GM18907 (cell line): ENCODE data around the gene CALHM5.
A peak's percentile ranks its signal among the peaks of the same experiment; 100 is the strongest.

Source experiments
- ATAC-seq: cut with Tn5 transposase; IDR thresholded peaks from one replicate; pipeline ENCODE4 v1.9.1; 2021; ENCODE audit warnings: mild to moderate bottlenecking, moderate library complexity; ENCODE audit not compliant: unreplicated experiment

Gene CALHM5

DNA sequence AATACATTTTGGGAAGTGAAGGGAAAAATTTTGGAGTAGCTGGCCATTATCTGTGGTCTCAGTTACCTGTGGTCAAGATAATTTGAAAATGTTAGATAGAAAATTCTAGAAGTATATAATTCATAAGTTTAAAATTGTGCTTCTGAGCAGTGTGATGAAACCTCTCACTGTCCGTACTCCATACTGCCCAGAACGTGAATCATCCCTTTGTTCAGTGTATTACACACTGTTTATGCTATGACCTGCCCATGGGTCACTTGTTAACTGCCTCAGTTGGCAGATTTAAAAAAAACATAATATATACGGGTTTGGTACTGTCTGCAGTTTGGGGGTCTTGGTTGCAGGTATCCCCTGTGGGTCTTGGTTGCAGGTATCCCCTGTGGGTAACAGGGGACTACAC, 4.1 kb upstream of the CALHM5 start:
- ATAC-seq = no peak

DNA sequence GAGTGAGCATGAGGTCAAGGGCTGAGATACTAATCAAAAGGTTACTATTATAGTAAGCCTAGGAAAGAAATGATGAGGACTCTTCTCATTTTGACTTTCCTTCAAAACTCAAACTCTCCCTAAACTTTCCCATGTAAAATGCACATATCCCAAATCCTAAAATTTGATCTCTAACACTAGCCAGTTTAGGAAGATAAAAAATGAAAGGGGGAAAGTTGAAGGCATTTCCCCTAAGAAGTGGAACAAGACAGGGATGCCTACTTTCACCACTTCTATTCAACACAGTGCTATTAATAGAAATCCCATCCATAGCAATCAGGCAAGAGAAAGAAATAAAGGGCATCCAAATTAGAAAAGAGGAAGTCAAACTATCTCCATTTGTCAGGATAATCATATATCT, 2.9 kb upstream of the CALHM5 start:
- no peak for ATAC-seq

DNA sequence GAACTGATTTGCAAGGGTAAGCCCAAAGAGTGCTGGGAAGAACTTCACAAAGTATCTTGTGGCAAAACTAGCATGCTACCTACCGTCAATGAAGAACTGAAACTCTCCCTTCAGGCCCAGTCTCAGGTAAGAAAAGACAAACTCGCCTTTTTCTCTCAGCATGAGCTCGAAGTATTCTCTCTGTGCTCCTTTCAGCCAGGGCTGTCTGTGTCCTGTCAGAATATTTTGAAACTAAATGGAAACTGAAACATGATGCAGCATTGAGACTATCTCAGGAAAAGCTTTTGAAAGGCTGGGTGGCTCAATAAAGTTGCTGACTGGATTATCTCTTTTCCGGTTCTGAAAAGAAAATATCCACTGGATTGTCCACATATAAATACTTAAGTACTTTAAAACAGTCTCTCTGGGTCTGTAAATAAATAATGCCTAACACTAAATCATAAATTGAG, 696 bp downstream of the CALHM5 start:
- ATAC-seq = peak; percentile 70

DNA sequence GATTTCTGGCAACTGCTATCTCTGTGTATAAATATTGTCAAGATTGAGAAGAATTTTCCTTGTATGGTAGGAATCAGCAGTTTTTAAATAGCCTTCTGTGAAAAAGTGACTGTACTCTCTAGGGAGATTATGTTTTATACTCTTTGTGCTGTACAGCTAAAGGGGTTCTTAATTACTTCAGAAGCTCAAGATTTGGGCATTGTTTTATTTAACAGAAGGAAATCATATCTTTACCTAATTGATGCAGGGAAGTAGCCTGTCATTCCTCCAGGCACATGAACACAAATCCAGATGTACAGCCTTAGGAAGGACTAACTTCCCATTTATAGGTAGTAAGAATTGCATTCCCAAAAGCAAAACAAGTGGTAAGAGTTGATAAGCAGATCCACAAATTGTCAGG, 1.3 kb downstream of the CALHM5 start:
- no peak for ATAC-seq

DNA sequence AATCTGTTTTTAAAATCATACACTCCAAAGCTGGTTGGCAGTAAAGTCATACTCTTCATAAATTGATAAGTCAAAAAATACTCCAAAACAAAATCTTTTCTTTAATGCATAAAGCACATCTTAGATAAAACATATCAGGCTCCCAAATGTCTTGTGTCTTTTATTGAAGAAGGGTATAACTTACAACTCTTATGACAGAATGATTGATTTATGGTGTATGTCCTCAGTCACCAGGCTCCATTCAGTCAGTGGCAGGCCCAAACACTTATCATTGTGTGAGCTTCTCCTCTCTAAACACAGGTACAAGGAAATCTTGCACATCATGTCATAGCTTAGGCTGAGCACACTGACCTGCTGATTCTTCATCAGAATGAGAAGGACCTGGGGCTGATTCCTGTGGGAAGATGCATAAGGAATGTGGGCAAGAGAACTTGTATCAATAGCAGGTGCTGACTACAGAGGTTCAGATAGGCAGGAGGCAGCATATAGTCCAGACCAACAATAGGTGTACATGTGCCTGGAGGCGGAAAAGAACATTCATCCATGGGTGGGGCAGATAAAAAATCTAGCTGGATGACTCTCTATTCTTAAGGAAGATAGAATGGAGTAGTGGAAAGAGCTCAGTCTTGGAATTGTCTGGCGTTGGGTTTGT, 1.9 kb downstream of the CALHM5 start:
- ATAC-seq = no peak

DNA sequence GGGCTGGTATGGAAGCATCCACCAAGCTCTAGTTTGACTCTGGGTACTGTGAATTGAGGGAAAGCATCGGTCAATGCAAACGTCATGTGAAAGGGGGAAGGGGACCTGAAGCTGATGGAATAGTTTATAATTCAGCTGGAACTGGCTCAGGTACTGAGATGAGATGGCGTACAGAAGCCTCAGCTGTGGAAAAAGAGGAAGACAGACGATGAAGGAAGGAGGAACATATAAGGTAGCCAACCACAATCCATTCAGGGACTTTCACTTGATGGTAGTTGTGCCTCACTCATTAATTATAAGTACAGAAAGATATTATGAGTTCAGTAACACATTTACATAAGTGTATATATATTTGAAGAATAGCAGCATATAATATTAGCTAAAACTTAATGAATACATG, 2.7 kb downstream of the CALHM5 start:
- ATAC-seq = no peak

DNA sequence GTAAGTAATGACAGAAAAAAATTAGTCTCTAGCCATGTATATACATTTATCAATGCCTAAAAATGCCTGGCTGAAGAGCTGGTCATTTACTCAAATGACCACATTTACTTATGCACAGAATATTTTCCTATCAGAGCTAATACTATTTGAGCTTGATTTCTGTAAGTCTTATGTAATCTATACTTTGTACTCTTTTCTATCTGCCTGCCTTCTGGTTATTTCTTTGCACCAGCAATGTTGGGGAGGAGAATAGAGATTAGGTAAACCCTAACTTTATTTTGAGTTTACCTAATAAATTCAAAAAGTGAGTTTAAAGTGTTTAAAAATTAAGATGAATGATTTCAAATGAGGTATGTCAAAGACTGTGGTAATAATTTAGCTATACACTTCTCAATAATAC, 3.7 kb downstream of the CALHM5 start:
- no peak for ATAC-seq

DNA sequence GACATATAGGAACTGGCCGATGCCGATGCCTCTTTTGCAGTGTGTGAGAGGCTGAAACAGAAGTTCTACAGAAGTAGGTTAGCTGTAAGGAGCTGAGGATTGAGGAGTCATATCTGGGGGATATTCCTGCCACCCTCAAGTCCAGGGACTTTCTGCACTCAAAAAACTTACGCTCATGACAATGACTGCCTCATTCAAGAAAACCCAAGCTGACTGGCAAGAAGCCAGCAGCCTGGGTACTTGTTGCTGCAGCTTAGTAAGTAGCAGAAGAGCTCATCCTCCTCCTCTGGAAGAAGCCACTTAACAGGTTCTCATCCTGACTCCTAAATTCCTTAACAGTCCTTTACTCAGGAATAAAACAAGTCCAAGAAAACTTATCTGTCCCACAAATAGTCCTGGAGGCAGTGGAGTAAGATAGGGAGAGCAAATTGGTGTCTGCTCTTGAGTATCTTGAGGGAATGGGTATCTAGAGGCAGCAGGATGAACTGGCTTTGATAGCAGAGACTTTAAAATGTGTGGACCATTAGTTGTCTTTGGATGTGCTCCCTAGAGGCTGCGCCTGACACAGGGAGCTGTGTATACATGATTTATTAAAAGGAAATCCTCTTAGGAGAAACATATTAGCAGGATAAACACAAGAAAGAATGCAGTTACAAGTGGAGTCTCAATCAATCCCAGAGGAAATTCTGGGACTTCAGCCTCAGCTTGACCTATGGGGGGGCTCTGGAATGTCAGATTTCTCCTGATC, 7.4 kb downstream of the CALHM5 start:
- ATAC-seq = no peak

DNA sequence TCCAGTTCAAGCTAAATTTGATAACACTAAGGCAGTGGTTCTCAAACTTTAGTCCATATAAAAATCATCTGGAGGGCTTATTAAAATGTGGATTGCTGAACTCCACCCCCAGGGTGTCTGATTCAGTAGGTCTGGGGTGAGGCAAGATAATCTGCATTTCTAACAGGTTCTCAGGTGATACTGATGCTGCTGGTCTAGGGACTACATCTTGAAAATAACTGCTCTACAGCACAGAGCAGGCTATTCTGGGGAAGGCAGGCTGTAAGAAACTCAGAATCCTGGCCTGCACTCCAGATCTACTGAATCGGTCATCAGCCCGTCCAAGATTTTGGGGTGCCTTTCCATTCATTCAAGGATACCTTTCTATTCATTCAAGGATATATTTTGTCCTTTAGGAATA, 11.5 kb downstream of the CALHM5 start:
- ATAC-seq = no peak

DNA sequence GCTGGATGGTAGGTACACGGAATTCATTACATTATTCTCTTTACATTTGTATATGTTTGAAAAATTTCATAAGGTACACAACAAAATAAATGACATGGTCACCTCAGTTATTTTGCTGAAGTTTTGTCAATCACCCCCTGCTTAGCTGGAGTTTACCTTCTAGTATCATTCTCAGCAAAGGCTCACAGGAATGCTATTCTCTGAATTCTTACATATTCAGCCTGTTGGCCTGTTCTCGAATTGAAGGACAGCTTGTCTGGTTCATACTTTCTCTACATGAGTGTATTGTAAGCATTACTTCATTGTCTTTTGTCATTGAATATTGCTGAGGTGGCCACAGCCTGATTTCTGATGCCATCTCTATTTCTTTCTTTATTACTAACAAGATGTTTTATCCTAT, 12.8 kb downstream of the CALHM5 start:
- ATAC-seq = no peak

DNA sequence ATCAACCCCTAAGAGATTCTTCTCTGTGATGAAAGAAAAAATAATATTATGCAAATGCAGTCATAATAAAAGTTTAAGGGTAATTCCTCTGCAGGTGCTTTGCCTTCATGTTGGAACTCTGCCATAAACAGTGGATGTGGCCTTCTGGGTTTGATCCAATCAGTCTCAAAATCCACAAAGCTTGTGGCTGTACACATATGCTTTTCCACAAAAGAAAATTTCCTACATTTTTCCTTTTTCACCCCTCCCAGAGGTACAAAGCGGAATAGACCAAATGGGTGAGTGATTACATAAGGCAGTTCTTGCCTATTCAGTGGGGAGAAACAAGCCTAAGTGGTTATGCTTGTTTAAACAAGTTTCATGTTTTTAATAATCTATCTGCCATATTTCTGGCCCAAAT, 16.7 kb downstream of the CALHM5 start:
- ATAC-seq = no peak

DNA sequence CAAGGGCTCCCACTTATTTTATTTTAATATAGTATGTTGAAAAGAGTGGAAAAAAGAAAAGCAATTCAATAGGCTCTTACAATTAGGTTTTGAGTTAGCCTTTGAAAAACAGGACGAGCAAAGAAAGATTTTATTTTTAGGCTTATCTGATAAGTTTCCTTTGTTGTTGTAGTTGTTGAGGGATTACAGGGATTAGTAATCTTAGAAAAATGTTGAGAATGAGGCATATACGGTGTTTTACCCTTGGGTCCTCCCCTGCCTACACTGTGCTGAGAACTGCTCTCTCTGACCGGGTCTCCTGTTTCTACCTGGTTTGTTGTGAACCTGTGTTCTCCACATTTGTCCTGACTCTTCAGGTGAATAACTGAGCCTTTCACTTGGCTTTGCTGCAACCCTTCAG, 17.3 kb downstream of the CALHM5 start:
- ATAC-seq = no peak

DNA sequence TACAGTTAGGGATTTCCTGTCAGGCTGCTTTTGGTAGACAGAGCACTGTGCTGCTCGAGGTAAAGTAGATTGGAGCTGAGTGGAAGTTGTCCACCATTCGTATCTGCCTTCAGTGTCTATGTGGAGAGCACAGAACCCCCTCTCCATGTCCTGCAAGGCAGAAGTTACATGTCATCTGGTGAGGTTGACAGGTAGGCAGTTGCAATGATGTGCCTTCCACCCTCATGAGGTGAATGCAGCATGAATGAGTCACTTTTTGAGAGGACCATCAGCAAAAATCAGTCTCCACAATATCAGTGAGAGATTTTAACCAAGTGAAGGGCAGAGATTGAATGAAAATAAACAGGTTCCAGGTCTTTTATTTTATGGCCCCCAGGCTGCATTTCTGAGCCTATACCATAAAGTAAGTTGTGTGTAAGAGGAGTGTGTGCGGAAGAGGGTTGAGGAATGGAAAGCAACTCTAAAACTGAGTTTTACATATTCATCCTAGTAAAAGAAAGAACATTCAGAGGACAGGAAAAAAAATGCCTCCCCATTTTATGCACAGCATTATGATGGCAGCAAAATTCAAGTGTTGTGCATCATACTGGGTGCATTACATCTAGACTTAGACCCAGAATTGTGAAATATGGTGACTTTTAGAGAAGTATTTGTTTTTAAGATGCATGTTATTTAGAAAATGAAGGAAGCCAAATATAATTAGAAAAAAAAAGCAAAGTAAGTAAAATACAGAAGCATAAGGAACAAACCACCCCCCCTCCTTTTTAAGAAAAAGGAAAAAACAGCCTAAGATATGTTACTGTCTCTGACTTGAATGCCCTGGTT, 18.2 kb downstream of the CALHM5 start:
- ATAC-seq = no peak

DNA sequence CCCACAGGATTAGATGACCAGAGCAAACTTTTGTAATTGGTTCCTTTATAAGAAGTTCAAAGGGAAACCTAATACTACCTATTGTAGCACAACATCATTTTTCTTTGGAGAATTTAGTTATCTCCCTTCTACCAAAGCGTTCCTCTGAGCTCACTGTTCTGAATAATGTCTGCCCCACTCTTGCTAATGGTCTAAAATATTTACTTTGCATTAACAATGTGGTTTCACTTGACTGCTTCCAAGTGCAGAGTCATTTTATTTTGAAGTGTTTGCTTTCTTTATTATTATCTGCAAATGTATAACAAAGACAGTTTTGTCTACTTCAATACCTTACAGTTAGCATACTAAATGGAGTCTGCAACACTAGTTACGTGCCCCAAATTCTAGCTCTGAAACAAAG, 19.0 kb downstream of the CALHM5 start:
- no peak for ATAC-seq

DNA sequence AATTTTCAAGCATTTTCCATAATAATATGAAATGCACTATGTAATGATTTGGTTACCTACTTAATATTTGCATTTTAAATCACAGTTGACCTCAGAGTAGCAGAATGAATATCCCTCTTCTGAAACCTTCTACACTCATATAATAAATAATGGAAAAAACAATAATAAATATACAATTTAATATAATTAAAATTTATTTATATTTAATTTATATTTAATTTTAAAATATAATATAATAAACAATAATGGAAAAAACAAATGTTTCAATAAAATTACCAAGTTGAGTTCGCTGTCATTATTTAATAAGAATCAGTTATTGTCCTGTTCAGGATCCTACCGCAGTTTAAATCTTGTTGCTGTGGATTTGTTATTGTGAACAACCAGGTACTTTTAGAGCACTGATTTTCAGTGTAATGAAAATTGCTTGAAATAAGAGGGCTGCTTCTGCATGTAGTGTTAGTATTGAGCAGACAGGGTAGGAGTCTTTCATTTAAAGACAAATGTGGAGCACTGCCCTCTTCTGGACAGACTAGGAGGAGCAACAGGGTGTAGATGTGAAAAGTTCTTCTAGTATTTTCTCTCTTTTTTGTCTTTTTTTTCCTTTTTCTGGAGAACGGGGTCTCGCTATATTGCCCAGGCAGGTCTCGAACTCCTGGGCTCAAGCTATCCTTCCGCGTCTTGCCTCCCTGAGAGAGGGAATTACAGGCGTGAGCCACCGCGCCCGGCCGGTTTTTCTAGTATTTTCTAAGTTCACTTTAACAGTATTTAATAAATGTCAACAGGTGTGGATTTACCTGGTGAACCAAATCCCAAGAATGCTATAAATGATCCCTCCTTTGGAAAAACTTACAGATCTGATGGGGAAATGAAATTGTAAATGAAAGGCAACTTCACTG, 20.5 kb downstream of the CALHM5 start:
- ATAC-seq = peak; percentile 67

DNA sequence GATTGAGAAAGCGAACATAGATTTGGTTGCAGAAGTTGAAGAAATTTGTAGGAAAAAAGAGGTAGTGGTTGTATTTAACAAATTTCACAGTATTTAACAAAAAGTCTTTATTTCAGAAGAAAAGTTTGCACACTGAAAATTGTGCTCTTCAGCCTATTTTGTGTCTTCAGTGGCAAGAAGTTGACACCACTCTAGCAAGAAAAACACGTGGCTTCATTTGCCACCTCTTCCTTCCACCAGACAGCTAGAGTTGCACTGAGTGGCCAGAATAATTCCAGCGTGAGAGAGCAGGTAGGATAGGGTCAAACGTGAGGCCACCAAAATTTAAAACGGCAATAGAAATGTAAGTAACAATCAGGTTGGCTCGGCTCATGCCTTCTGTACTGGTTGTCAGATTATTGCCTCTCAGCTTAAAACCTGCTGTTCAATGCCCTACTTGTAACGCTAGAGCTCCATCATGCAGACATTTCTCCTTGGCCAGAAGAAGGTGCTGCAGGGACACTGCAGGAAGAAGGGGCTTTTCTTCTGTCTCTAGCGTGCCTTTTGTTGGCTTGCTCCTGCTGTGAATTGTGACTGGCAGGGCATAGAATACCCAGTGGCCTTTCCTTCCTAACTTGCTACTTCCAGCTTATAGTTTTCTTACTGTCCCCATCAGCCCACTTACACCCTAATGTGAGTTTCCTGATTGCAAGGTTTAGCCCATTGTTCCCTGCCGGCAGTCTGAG, 22.0 kb downstream of the CALHM5 start:
- no peak for ATAC-seq

DNA sequence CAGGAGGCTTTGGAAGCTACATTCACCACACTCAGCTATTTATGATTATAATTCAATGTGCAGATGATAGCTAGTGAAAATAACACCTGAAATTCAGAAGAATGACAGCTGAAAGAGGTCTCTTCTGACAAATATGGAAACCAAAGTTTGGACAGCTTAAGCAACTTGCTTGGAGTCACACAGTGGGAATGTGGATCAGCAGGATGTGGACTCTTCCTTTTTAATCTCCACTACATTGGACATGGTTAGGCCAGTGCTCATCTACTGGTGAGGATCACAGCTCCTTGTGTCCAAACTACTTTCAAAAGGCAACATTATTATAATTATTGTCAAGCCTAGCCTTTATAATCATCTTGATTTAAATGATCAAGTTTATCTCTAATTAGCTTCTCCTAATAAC, 23.7 kb downstream of the CALHM5 start:
- ATAC-seq = no peak

DNA sequence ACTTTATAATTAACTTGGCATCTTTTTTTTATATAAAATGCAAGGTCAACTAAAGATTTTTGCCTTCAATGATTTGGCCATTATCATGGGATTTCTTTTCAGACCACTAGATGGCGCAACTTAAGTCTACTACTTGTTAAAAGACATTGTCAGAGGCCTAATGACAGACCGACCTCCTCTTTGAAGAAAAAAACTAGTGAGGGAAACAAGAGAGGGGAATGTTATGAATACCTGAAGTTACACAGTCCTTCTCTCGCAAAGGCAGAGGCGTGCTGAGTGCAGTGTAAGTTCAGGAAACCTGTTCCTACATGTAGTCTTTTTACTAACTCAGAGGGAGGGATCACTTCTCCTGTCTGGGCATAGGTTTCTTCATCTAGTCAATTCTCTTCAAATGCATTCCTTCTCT, 24.8 kb downstream of the CALHM5 start:
- peak; percentile 60 for ATAC-seq

DNA sequence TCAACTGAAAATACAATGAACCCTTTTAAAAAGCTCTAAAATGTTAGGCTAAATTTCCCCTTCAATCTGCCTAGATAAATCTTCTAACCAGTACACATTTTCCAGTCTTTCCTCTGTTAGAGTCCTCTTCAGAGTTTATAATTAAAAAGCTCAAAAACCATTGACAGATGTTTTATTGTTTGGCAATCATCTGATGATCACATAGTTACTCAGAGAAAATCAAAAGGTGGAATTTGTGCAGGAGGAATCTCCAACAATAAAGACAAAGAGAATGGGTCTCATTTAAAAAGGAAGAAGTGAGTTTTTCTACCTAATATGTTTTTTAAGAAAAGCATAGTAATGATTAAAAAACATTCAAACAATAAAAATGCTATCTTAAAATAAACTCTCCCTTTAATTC, 31.0 kb downstream of the CALHM5 start:
- no peak for ATAC-seq

DNA sequence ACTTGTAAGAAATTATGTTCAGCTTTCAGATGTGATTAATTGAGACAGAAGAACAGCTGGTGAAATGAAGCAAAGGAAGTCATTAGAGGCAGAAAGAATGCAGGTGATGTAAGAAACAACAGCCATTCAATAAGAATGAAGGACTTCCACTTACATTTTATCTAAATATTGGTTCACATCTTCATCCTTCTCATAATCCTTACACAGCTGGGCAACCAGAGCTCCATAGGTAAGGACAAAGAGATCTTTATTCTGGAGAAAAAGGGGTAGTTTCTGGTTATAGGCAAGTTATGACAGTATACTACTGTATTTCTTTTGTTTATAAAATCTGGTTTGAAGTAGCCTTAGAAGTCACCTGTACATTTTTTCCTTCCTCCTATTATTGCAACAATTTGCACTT, 31.7 kb downstream of the CALHM5 start:
- no peak for ATAC-seq
